ENCODE measurements around the gene RAP1B. TPM values are rescaled to one million over a fixed set of nuclear protein-coding genes. Genes with fewer than 3 reads are reported as not detected.

The RAP1B gene
- total RNA-seq, 4 donors from 2014 or later: 133 to 232 (median 193) TPM

- Histone ChIP-seq H3K36me3 (peaks cover 0 to 12% of the 10 kb centered on the region in 2 donors), H3K27me3 (no peaks in the 10 kb centered on the region), H3K4me1 (peaks cover 0 to 15% of the 10 kb centered on the region in 2 donors), H3K9me3 (no peaks in the 10 kb centered on the region), H3K27ac (no peak overlapping the region), H3K4me3 (replicated peaks in 1 of 3) (no peak overlapping the region)
- no peak for TF ChIP-seq POLR2A (IDR thresholded peaks at IDR 0.05)
- TF ChIP-seq CTCF (IDR thresholded peaks at IDR 0.05): no peak
- intact Hi-C loops (cut with DNase I): no loop called here
- WGBS, 2 donors: 81 to 88% methylated on average over 1 of the region's 1 CpG
- DNase-seq: no peak
Observed at GRCh38 chr12:68647507-68647906, 36.8 kb downstream of the RAP1B start.

DNA sequence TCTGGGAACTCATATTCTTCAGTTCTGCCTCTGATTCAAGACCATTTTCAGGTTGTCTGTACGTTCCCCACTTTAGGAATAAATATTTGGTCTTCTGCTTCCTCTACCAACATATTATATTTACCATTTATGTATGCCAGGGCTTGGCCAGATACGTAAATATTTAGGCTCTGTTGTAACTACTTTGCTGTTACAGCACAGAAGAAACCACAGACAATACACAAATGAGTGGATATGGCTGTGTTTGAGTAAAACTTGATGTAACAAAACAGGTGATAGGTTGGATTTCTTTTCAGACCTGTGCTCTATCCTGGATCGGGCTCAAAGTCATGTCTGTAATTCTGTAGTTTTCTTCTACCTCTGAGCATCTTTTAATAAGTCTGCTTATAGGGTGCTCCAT, 37.5 kb downstream of the RAP1B start:
- intact Hi-C loops (cut with DNase I): no loop called here
- DNase-seq: no peak
- Histone ChIP-seq H3K4me1 (peaks cover 0 to 15% of the 10 kb centered on the region in 2 donors), H3K27me3 (no peaks in the 10 kb centered on the region), H3K4me3 (replicated peaks in 1 of 3) (no peak overlapping the region), H3K9me3 (no peaks in the 10 kb centered on the region), H3K27ac (no peak overlapping the region), H3K36me3 (peaks cover 3 to 17% of the 10 kb centered on the region in 2 donors)
- no peak for TF ChIP-seq POLR2A (IDR thresholded peaks at IDR 0.05)
- TF ChIP-seq CTCF (IDR thresholded peaks at IDR 0.05): no peak
- 78 to 88% methylated on average over 3 of the region's 3 CpGs for WGBS, 2 donors

DNA sequence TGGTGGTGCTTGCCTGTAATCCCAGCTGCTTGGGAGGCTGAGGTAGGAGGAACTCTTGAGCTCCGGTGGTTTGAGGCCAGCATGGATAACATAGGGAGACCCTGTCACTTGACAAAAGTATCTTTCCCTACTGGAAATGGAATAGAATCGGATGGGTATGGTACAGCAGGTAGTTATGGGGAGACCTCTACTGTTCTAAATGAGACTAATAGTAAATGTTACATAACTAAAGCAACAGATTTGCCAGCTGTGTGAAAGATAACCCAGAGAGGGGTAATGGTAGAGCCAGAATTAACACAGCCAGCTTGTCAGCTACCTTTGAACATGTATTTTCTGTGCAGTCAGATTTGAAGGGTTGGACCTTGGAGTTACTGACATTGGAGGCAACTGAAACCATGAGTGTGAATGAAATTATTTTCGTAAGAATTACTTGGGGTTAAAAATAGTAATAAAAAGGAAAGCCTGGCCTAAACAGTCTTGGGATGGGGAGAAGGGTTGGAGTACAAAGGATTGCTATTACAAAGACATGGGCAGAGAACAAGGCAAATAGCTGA, 54.4 kb downstream of the RAP1B start:
- no peak for DNase-seq
- H3K27ac ChIP-seq: no peak overlapping the region
- no peak for TF ChIP-seq POLR2A (IDR thresholded peaks at IDR 0.05)
- peak in 2 of 6 experiments; percentile 12 to 18 for TF ChIP-seq CTCF (IDR thresholded peaks at IDR 0.05)
- WGBS, 2 donors: 83 to 87% methylated on average over 3 of the region's 3 CpGs
- no peaks in the 10 kb centered on the region for H3K9me3 ChIP-seq
- intact Hi-C loops (cut with DNase I): no loop called here
- peaks cover 0 to 2% of the 10 kb centered on the region in 2 donors for H3K36me3 ChIP-seq
- no peak overlapping the region for H3K4me3 ChIP-seq (replicated peaks in 1 of 3)
- no peaks in the 10 kb centered on the region for H3K4me1 ChIP-seq
- H3K27me3 ChIP-seq: no peaks in the 10 kb centered on the region

- H3K4me3 ChIP-seq (replicated peaks in 1 of 3): no peak overlapping the region
- no peak for DNase-seq
- no peak overlapping the region for H3K27ac ChIP-seq
- intact Hi-C loops (cut with DNase I): no loop called here
- no peaks in the 10 kb centered on the region for H3K9me3 ChIP-seq
- no peaks in the 10 kb centered on the region for H3K4me1 ChIP-seq
- WGBS, 2 donors: 80 to 98% methylated on average over 1 of the region's 1 CpG
- TF ChIP-seq CTCF (IDR thresholded peaks at IDR 0.05): no peak
- no peaks in the 10 kb centered on the region for H3K36me3 ChIP-seq
- no peaks in the 10 kb centered on the region for H3K27me3 ChIP-seq
Observed at GRCh38 chr12:68667291-68667690, 56.6 kb downstream of the RAP1B start.

DNA sequence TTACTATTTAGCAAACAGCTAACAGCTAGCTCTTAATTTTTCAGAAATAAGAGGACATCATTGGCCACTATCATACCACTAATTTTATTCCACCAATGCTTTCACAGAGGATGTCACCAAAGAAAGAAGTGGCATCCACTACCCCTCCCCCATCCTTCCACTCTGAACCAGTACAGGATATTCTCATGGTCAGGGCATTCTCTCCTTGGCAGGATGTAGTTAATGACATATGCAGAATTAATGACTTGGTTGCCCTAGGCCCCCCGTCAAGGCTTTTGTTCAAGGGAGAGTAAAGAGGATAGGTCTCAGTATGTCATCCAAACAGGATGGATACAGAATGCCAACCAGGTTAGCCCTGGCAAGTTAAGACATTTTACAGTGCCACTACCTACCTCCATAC, 57.2 kb downstream of the RAP1B start:
- TF ChIP-seq POLR2A (IDR thresholded peaks at IDR 0.05) (no peak), CTCF (IDR thresholded peaks at IDR 0.05) (no peak)
- intact Hi-C loops (cut with DNase I): no loop called here
- WGBS, 2 donors: 50 to 80% methylated on average over 1 of the region's 1 CpG
- Histone ChIP-seq H3K36me3 (no peaks in the 10 kb centered on the region), H3K4me3 (replicated peaks in 1 of 3) (no peak overlapping the region), H3K27ac (no peak overlapping the region), H3K4me1 (no peaks in the 10 kb centered on the region), H3K27me3 (no peaks in the 10 kb centered on the region), H3K9me3 (no peaks in the 10 kb centered on the region)
- DNase-seq: no peak

Measured in thyroid gland (tissue), 4 donors.